HepG2 (cell line): ENCODE data around the gene PRM3. TPM values are rescaled to one million over a fixed set of nuclear protein-coding genes. Genes with fewer than 3 reads are reported as not detected.

Source experiments
- JARID2 ChIP-seq: sonication (generic); formaldehyde crosslinking; IDR thresholded peaks from 2 replicates; pipeline ENCODE4 v1.8.1; 2023; ENCODE audit warnings: missing genetic modification reagents, inconsistent platforms; ENCODE audit not compliant: insufficient replicate concordance
- MEF2D ChIP-seq: sonication (generic); formaldehyde crosslinking; IDR thresholded peaks from 2 replicates; pipeline ENCODE4 v1.5.1; 2020; ENCODE audit warnings: mild to moderate bottlenecking, missing genetic modification reagents
- MEIS2 ChIP-seq: sonication (generic); formaldehyde crosslinking; IDR thresholded peaks from 2 replicates; pipeline ENCODE4 v1.9.0; 2021; ENCODE audit warnings: mild to moderate bottlenecking, missing genetic modification reagents
- SETDB1 ChIP-seq: sonication (generic); formaldehyde crosslinking; IDR thresholded peaks from 2 replicates; pipeline ENCODE4 v1.5.1; 2020; ENCODE audit warnings: missing genetic modification reagents, mild to moderate bottlenecking, borderline replicate concordance
- XBP1 ChIP-seq: sonication (generic); formaldehyde crosslinking; IDR thresholded peaks from 2 replicates; pipeline ENCODE4 v1.5.0; 2020; ENCODE audit warnings: missing genetic modification reagents
- ZEB1 ChIP-seq: IDR thresholded peaks from 2 replicates; pipeline ENCODE4 v1.6.1; 2012; ENCODE audit warnings: mild to moderate bottlenecking, low read depth, inconsistent platforms; ENCODE audit not compliant: insufficient replicate concordance
- ZMYM3 ChIP-seq: sonication (generic); formaldehyde crosslinking; IDR thresholded peaks from 2 replicates; pipeline ENCODE4 v1.5.1; 2020; ENCODE audit warnings: mild to moderate bottlenecking, missing genetic modification reagents
- ZMYM4 ChIP-seq: sonication (generic); formaldehyde crosslinking; IDR thresholded peaks from 2 replicates; pipeline ENCODE4 v1.8.1; 2023; ENCODE audit warnings: mild to moderate bottlenecking, missing genetic modification reagents
- ZNF121 ChIP-seq: sonication (generic); formaldehyde crosslinking; IDR thresholded peaks from 2 replicates; pipeline ENCODE4 v1.5.0; 2020; ENCODE audit warnings: mild to moderate bottlenecking, missing genetic modification reagents
- ZNF296 ChIP-seq: sonication (generic); formaldehyde crosslinking; conservative IDR thresholded peaks from 2 replicates; pipeline ENCODE4 v1.5.0; 2020; ENCODE audit warnings: mild to moderate bottlenecking, missing genetic modification reagents
- ZNF432 ChIP-seq: sonication (generic); formaldehyde crosslinking; IDR thresholded peaks from 2 replicates; pipeline ENCODE4 v1.5.0; 2020; ENCODE audit warnings: missing genetic modification reagents, mild to moderate bottlenecking, borderline replicate concordance
- ZNF558 ChIP-seq: sonication (generic); formaldehyde crosslinking; IDR thresholded peaks from 2 replicates; pipeline ENCODE4 v1.9.0; 2022; ENCODE audit warnings: mild to moderate bottlenecking, missing genetic modification reagents, borderline replicate concordance
- ZNF614 ChIP-seq: IDR thresholded peaks from 2 replicates; pipeline ENCODE4 v1.6.1; 2018; ENCODE audit warnings: missing biosample characterization, missing genetic modification reagents, inconsistent platforms, borderline replicate concordance
- ZNF776 ChIP-seq: sonication (generic); formaldehyde crosslinking; IDR thresholded peaks from 2 replicates; pipeline ENCODE4 v1.4.0; 2020; ENCODE audit warnings: mild to moderate bottlenecking, missing genetic modification reagents
- polyA plus RNA-seq, 8 experiments: library from polyadenylated mRNA; depleted of rRNA in 3 of 8; stranded (reverse) in 7 of 8; unstranded in 1 of 8; fragments of >200 nt; fragmentation: Illumina TruSeq in 4 of 8; extraction: Trizol in 4 of 8; gene quantifications; 2 replicates each; pipeline versions ENCODE4 v1.2.1 to v1.2.3, GENCODE V29; 2011 to 2016; ENCODE audit warnings: low read depth in 4 of 8, missing spikeins in 1 of 8, mixed read lengths in 1 of 8; ENCODE audit not compliant: insufficient read depth in 1 of 8
- total RNA-seq, 5 experiments: library from RNA; depleted of rRNA; stranded (reverse); fragments of >200 nt; fragmentation: Illumina TruSeq; extraction: Trizol; gene quantifications; 2 replicates each; pipeline ENCODE4 v1.2.3, GENCODE V29; 2016; ENCODE audit warnings: low read depth in 1 of 5
- TF ChIP-seq, protein P1 (sequence below): sonication (generic); formaldehyde crosslinking; IDR thresholded peaks from 2 replicates; pipeline ENCODE4 v1.4.0; 2020; ENCODE audit warnings: low read depth, mild to moderate bottlenecking, missing genetic modification reagents
- TF ChIP-seq, protein P2 (sequence below): sonication (generic); formaldehyde crosslinking; IDR thresholded peaks from 2 replicates; pipeline ENCODE4 v1.8.1; 2022; ENCODE audit warnings: mild to moderate bottlenecking, missing genetic modification reagents

The PRM3 gene
- total and polyA plus RNA-seq, 2 of the 13 experiments (the other 11 are each of a cell fraction or from before 2014, with no cell fraction given) = not detected

- TF ChIP-seq ZNF432 (CRISPR knock-in tag) = no peak
- TF ChIP-seq, protein P1, sequence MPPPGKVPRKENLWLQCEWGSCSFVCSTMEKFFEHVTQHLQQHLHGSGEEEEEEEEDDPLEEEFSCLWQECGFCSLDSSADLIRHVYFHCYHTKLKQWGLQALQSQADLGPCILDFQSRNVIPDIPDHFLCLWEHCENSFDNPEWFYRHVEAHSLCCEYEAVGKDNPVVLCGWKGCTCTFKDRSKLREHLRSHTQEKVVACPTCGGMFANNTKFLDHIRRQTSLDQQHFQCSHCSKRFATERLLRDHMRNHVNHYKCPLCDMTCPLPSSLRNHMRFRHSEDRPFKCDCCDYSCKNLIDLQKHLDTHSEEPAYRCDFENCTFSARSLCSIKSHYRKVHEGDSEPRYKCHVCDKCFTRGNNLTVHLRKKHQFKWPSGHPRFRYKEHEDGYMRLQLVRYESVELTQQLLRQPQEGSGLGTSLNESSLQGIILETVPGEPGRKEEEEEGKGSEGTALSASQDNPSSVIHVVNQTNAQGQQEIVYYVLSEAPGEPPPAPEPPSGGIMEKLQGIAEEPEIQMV (CRISPR knock-in tag) = 0 out of 2 replicates have a peak, but pooled peaks have one; percentile 5
- TF ChIP-seq ZNF776 (CRISPR knock-in tag) = no peak
- peak; percentile 48 for TF ChIP-seq ZMYM3 (CRISPR knock-in tag)
- TF ChIP-seq SETDB1 (CRISPR knock-in tag) = no peak
- no peak for TF ChIP-seq MEIS2 (CRISPR knock-in tag)
- TF ChIP-seq, protein P2, sequence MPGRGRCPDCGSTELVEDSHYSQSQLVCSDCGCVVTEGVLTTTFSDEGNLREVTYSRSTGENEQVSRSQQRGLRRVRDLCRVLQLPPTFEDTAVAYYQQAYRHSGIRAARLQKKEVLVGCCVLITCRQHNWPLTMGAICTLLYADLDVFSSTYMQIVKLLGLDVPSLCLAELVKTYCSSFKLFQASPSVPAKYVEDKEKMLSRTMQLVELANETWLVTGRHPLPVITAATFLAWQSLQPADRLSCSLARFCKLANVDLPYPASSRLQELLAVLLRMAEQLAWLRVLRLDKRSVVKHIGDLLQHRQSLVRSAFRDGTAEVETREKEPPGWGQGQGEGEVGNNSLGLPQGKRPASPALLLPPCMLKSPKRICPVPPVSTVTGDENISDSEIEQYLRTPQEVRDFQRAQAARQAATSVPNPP (CRISPR knock-in tag) = peak; percentile 58; the same call in 1 of the 2 replicates
- TF ChIP-seq ZMYM4 (CRISPR knock-in tag) = 0 out of 2 replicates have a peak, but pooled peaks have one; percentile 15
- TF ChIP-seq MEF2D (CRISPR knock-in tag) = no peak
- 0 out of 2 replicates have a peak, but pooled peaks have one; percentile 18 for TF ChIP-seq ZNF296 (CRISPR knock-in tag)
- TF ChIP-seq ZNF121 (CRISPR knock-in tag) = no peak
- peak; percentile 11; the same call in 1 of the 2 replicates for TF ChIP-seq ZNF614 (CRISPR knock-in tag)
- no peak for TF ChIP-seq XBP1 (CRISPR knock-in tag)
- TF ChIP-seq ZNF558 = 0 out of 2 replicates have a peak, but pooled peaks have one; percentile 44
- no peak for TF ChIP-seq JARID2 (CRISPR knock-in tag)
- no peak for TF ChIP-seq ZEB1
- TF ChIP-seq, all 625 proteins: peak for 21
Observed at GRCh38 chr16:11252482-11252931, 20.9 kb downstream of the PRM3 start (continued).
